ENCODE measurements around the gene IL24.

The IL24 gene

DNA sequence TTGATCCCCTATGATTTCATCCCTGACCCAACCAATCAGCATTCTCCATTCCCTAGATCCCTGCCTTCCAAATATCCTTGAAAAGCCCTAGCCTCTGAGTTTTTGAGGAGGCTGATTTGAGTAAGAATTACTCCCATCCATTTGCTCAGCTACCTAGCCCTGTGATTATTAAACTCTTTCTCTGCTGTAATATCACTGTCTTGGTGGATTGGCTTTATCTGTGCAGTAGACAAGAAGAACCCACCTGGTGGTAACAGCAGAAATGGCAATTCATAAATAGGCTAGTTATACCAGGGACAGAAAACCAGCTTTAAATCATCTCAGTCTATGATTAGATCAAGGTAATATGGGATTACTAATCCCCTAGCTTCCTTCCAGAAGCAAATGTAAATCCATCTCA lies 18.8 kb upstream of the IL24 start:
- no peak overlapping the region for H3K4me3 ChIP-seq (replicated peaks; ENCODE audit: insufficient read depth, low read length)
- H3K27ac ChIP-seq (replicated peaks), result no peak overlapping the region
- no peaks in the 10 kb centered on the region for H3K27me3 ChIP-seq (ENCODE audit: insufficient read depth, poor library complexity, severe bottlenecking)
- TF ChIP-seq GABPA (IDR thresholded peaks at IDR 0.05; ENCODE audit: low read depth), result no peak
- TF ChIP-seq, protein P1, sequence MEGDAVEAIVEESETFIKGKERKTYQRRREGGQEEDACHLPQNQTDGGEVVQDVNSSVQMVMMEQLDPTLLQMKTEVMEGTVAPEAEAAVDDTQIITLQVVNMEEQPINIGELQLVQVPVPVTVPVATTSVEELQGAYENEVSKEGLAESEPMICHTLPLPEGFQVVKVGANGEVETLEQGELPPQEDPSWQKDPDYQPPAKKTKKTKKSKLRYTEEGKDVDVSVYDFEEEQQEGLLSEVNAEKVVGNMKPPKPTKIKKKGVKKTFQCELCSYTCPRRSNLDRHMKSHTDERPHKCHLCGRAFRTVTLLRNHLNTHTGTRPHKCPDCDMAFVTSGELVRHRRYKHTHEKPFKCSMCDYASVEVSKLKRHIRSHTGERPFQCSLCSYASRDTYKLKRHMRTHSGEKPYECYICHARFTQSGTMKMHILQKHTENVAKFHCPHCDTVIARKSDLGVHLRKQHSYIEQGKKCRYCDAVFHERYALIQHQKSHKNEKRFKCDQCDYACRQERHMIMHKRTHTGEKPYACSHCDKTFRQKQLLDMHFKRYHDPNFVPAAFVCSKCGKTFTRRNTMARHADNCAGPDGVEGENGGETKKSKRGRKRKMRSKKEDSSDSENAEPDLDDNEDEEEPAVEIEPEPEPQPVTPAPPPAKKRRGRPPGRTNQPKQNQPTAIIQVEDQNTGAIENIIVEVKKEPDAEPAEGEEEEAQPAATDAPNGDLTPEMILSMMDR (IDR thresholded peaks at IDR 0.05; ENCODE audit: insufficient read depth, low read length), result peak; percentile 14
- TF ChIP-seq, protein P2, sequence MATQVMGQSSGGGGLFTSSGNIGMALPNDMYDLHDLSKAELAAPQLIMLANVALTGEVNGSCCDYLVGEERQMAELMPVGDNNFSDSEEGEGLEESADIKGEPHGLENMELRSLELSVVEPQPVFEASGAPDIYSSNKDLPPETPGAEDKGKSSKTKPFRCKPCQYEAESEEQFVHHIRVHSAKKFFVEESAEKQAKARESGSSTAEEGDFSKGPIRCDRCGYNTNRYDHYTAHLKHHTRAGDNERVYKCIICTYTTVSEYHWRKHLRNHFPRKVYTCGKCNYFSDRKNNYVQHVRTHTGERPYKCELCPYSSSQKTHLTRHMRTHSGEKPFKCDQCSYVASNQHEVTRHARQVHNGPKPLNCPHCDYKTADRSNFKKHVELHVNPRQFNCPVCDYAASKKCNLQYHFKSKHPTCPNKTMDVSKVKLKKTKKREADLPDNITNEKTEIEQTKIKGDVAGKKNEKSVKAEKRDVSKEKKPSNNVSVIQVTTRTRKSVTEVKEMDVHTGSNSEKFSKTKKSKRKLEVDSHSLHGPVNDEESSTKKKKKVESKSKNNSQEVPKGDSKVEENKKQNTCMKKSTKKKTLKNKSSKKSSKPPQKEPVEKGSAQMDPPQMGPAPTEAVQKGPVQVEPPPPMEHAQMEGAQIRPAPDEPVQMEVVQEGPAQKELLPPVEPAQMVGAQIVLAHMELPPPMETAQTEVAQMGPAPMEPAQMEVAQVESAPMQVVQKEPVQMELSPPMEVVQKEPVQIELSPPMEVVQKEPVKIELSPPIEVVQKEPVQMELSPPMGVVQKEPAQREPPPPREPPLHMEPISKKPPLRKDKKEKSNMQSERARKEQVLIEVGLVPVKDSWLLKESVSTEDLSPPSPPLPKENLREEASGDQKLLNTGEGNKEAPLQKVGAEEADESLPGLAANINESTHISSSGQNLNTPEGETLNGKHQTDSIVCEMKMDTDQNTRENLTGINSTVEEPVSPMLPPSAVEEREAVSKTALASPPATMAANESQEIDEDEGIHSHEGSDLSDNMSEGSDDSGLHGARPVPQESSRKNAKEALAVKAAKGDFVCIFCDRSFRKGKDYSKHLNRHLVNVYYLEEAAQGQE (IDR thresholded peaks at IDR 0.05; ENCODE audit: insufficient replicate concordance, low read depth), result no peak
- DNase-seq (ENCODE audit: low read depth in 1 of 2, low spot score in 1 of 2), result no peak

DNA sequence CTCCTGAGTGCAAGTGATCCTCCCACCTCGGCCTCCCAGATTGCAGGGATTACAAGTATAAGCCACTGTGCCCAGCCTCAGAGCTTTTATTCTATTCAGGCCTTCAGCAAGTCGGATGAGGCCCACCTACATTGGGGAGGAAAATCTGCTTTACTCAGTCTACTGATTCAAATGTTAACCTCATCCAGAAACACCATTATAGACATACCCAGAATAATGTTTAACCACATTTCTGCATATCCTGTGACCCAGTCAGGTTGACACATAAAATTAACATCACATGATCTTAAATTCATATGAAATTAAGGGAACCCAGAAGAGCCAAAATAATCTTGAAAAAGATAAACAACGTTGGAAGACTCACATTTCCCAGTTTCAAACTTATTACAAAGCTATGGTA lies 16.9 kb upstream of the IL24 start:
- no peak for DNase-seq (ENCODE audit: low read depth in 1 of 2, low spot score in 1 of 2)
- no peak overlapping the region for H3K4me3 ChIP-seq (replicated peaks; ENCODE audit: insufficient read depth, low read length)
- H3K27ac ChIP-seq (replicated peaks), result no peak overlapping the region
- peaks cover 2% of the 10 kb centered on the region for H3K27me3 ChIP-seq (ENCODE audit: insufficient read depth, poor library complexity, severe bottlenecking)
- TF ChIP-seq GABPA (IDR thresholded peaks at IDR 0.05; ENCODE audit: low read depth) (no peak), SPI1 (IDR thresholded peaks at IDR 0.05; ENCODE audit: borderline replicate concordance, low read depth) (no peak), POLR2AphosphoS5 (IDR thresholded peaks at IDR 0.05; ENCODE audit: low read depth) (no peak)
- TF ChIP-seq, protein P1 (IDR thresholded peaks at IDR 0.05; ENCODE audit: insufficient read depth, low read length), result no peak
- TF ChIP-seq, protein P2 (IDR thresholded peaks at IDR 0.05; ENCODE audit: insufficient replicate concordance, low read depth), result no peak

DNA sequence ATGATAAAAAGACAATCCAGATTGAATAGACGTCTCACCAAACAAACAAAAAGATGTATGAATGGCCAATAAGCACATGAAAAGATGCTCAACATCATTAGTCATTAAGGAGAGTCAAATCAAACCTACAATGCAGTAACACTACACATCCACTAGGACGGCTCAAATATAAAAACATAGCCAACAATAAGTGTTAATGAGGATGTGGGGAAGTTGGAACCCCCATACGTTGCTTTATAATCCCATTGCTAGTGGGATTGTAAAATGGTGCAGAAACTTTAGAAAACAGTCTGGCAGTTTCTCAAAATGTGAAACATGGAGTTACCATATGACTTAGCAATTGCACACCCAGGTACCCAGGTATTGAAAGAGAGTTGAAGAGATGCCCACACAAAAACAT lies 14.7 kb upstream of the IL24 start:
- Histone ChIP-seq H3K27ac (replicated peaks) (no peak overlapping the region), H3K27me3 (ENCODE audit: insufficient read depth, poor library complexity, severe bottlenecking) (peaks cover 5% of the 10 kb centered on the region), H3K4me3 (replicated peaks; ENCODE audit: insufficient read depth, low read length) (no peak overlapping the region)
- DNase-seq (ENCODE audit: low read depth in 1 of 2, low spot score in 1 of 2), result no peak
- TF ChIP-seq, protein P1 (IDR thresholded peaks at IDR 0.05; ENCODE audit: insufficient read depth, low read length), result no peak
- no peak for TF ChIP-seq SPI1 (IDR thresholded peaks at IDR 0.05; ENCODE audit: borderline replicate concordance, low read depth)
- TF ChIP-seq POLR2AphosphoS5 (IDR thresholded peaks at IDR 0.05; ENCODE audit: low read depth), result no peak
- no peak for TF ChIP-seq GABPA (IDR thresholded peaks at IDR 0.05; ENCODE audit: low read depth)
- TF ChIP-seq, protein P2 (IDR thresholded peaks at IDR 0.05; ENCODE audit: insufficient replicate concordance, low read depth), result no peak

Data from HL-60 (cell line).